Uterus (tissue), 2 donors: Measurements from ENCODE around the gene GPR161.

Source experiments
- CTCF ChIP-seq, 4 experiments: fragments of 200-600 bp in 2 of 4; fragments of 450-650 bp in 2 of 4; sonication (generic) in 2 of 4; IDR thresholded peaks; one replicate each; pipeline ENCODE4 v1.5.1; 2016 to 2019; ENCODE audit warnings: antibody characterized with exemption in 4 of 4, mild to moderate bottlenecking in 2 of 4, moderate library complexity in 1 of 4
- POLR2A ChIP-seq, 2 donors: fragments of 450-650 bp; IDR thresholded peaks; one replicate each; pipeline ENCODE4 v1.6.1; 2016; ENCODE audit warnings: antibody characterized with exemption in 2 of 2, mild to moderate bottlenecking in 1 of 2, moderate library complexity in 1 of 2

- no peak for TF ChIP-seq CTCF (IDR thresholded peaks at IDR 0.05)
- no peak for TF ChIP-seq POLR2A (IDR thresholded peaks at IDR 0.05)
Measured at GRCh38 chr1:168085401-168085872, 51.3 kb downstream of the GPR161 start.
